D721Med (cell line): Measurements from ENCODE around the gene PDGFB.

Experiments
- DNase-seq: peaks from one replicate; pipeline ENCODE4 v3.0.0; 2011; ENCODE audit warnings: low spot score; ENCODE audit not compliant: insufficient read length
- FAIRE-seq: peaks from 2 replicates; lab custom pipeline; 2011; peaks lifted over from hg19 to GRCh38; lab: Jason Lieb, UNC
- CTCF ChIP-seq: IDR thresholded peaks from 2 replicates; pipeline ENCODE4 v1.5.1; 2012; ENCODE audit warnings: mild to moderate bottlenecking, control low read depth; ENCODE audit not compliant: insufficient read depth; ENCODE audit errors: missing control alignments

The PDGFB gene

GRCh38 chr22:39277142-39277607 is 32.4 kb upstream of the PDGFB start:
- DNase-seq: no peak

GRCh38 chr22:39276440-39277141 is 31.8 kb upstream of the PDGFB start:
- DNase-seq: no peak
- FAIRE-seq: no peak
- TF ChIP-seq CTCF: no peak

More at GRCh38 chr22:39277142-39277607, 32.4 kb upstream of the PDGFB start:
- no peak for FAIRE-seq
- no peak for TF ChIP-seq CTCF

- FAIRE-seq (no peak), DNase-seq (no peak)
- no peak for TF ChIP-seq CTCF
Measured at GRCh38 chr22:39275814-39276439, 31.1 kb upstream of the PDGFB start.

- FAIRE-seq: no peak
- TF ChIP-seq CTCF: no peak
Measured at GRCh38 chr22:39273950-39274887, 29.4 kb upstream of the PDGFB start.

GRCh38 chr22:39270792-39271191 is 26.0 kb upstream of the PDGFB start:
- no peak for TF ChIP-seq CTCF
- DNase-seq (no peak), FAIRE-seq (no peak)

More at GRCh38 chr22:39273950-39274887, 29.4 kb upstream of the PDGFB start:
- DNase-seq: no peak

GRCh38 chr22:39270280-39270679 is 25.5 kb upstream of the PDGFB start:
- FAIRE-seq: no peak
- no peak for DNase-seq
- TF ChIP-seq CTCF: no peak
